GM23338 (cell line): Measurements from ENCODE around the gene ABCD3. TPM values are rescaled to one million over a fixed set of nuclear protein-coding genes. Genes with fewer than 3 reads are reported as not detected.

Experiments used
- ATAC-seq: fragments of 200-7000 bp; cut with Tn5 transposase; 3 replicates; pipeline ENCODE4 v1.9.1; 2020
- DNase-seq: peaks from one replicate; pipeline ENCODE4 v3.0.0-alpha.2; 2015; ENCODE audit warnings: low spot score
- H2AFZ ChIP-seq: fragments of 200-600 bp; sonication (generic); 2 replicates; pipeline ENCODE4 v1.8.0; 2016; ENCODE audit warnings: antibody characterized with exemption, mild to moderate bottlenecking, moderate library complexity
- H3F3A ChIP-seq: fragments of 200-600 bp; sonication (generic); replicated peaks from 2 replicates; pipeline ENCODE4 v1.8.0; 2017; ENCODE audit warnings: antibody characterized with exemption, mixed run types, low read depth
- H3K27ac ChIP-seq: fragments of 200-600 bp; sonication (generic); 2 replicates; pipeline ENCODE4 v1.6.1; 2016; ENCODE audit warnings: low read depth
- H3K27me3 ChIP-seq: fragments of 200-600 bp; sonication (generic); 2 replicates; pipeline ENCODE4 v1.8.0; 2016; ENCODE audit warnings: mild to moderate bottlenecking, mixed run types, moderate library complexity; ENCODE audit not compliant: insufficient read depth
- H3K36me3 ChIP-seq: fragments of 200-600 bp; sonication (generic); 2 replicates; pipeline ENCODE4 v1.8.0; 2016; ENCODE audit warnings: mild to moderate bottlenecking; ENCODE audit not compliant: insufficient read depth
- H3K4me1 ChIP-seq: fragments of 200-600 bp; sonication (generic); 2 replicates; pipeline ENCODE4 v1.8.0; 2016; ENCODE audit warnings: mild to moderate bottlenecking, moderate library complexity; ENCODE audit not compliant: insufficient read depth
- H3K4me2 ChIP-seq: fragments of 200-600 bp; sonication (generic); 2 replicates; pipeline ENCODE4 v1.7.1; 2017; ENCODE audit warnings: mixed run types
- H3K4me3 ChIP-seq: fragments of 200-600 bp; sonication (generic); 2 replicates; pipeline ENCODE4 v1.6.1; 2016; ENCODE audit warnings: mixed run types
- H3K79me2 ChIP-seq: fragments of 200-600 bp; sonication (generic); replicated peaks from 2 replicates; pipeline ENCODE4 v1.8.0; 2017; ENCODE audit warnings: mild to moderate bottlenecking; ENCODE audit not compliant: insufficient read depth
- H3K9me2 ChIP-seq: fragments of 200-600 bp; sonication (generic); 2 replicates; pipeline ENCODE4 v1.8.0; 2017; ENCODE audit not compliant: insufficient read depth
- H4K20me1 ChIP-seq: fragments of 200-600 bp; sonication (generic); replicated peaks from 2 replicates; pipeline ENCODE4 v1.8.0; 2017; ENCODE audit warnings: mild to moderate bottlenecking; ENCODE audit not compliant: insufficient read depth
- H3K27ac Mint-ChIP-seq: 2 replicates; pipeline ENCODE4 v1.8.0; 2020; ENCODE audit warnings: inconsistent platforms, mild to moderate bottlenecking, moderate library complexity, mixed read lengths
- H3K27me3 Mint-ChIP-seq: 3 replicates; pipeline ENCODE4 v1.8.0; 2022; ENCODE audit warnings: low read depth, mild to moderate bottlenecking, moderate library complexity, mixed read lengths, inconsistent platforms; ENCODE audit not compliant: insufficient read depth, poor library complexity
- H3K36me3 Mint-ChIP-seq: 3 replicates; pipeline ENCODE4 v1.8.0; 2021; ENCODE audit warnings: low read depth, mild to moderate bottlenecking, inconsistent platforms, moderate library complexity, mixed read lengths
- H3K4me1 Mint-ChIP-seq: 3 replicates; pipeline ENCODE4 v1.8.0; 2020; ENCODE audit warnings: mild to moderate bottlenecking, inconsistent platforms, mixed read lengths
- H3K4me3 Mint-ChIP-seq: 3 replicates; pipeline ENCODE4 v1.8.0; 2021; ENCODE audit warnings: moderate library complexity, mild to moderate bottlenecking, inconsistent platforms, mixed read lengths
- H3K9me3 Mint-ChIP-seq: 3 replicates; pipeline ENCODE4 v1.8.0; 2020; ENCODE audit warnings: moderate library complexity, mild to moderate bottlenecking, inconsistent platforms, mixed read lengths
- CREB1 ChIP-seq: fragments of 250-450 bp; sonication (Bioruptor Pico); IDR thresholded peaks from 2 replicates; pipeline ENCODE4 v1.5.0; 2020; ENCODE audit warnings: low read depth, mild to moderate bottlenecking, moderate library complexity
- EZH2 ChIP-seq: fragments of 200-600 bp; sonication (generic); IDR thresholded peaks from one replicate; pipeline ENCODE4 v1.8.0; 2017; ENCODE audit warnings: antibody characterized with exemption, mild to moderate bottlenecking, low read depth; ENCODE audit not compliant: unreplicated experiment
- EZH2phosphoT487 ChIP-seq: fragments of 200-600 bp; sonication (generic); IDR thresholded peaks from one replicate; pipeline ENCODE4 v1.8.1; 2018; ENCODE audit warnings: antibody characterized with exemption; ENCODE audit not compliant: unreplicated experiment
- REST ChIP-seq: IDR thresholded peaks from one replicate; pipeline ENCODE4 v1.6.1; 2018; ENCODE audit warnings: antibody characterized with exemption; ENCODE audit not compliant: unreplicated experiment
- STAT1 ChIP-seq: IDR thresholded peaks from one replicate; pipeline ENCODE4 v1.6.1; 2016; ENCODE audit warnings: antibody characterized with exemption; ENCODE audit not compliant: unreplicated experiment
- ZNF114 ChIP-seq: fragments of 250-450 bp; sonication (Bioruptor Pico); IDR thresholded peaks from 2 replicates; pipeline ENCODE4 v1.5.0; 2020; ENCODE audit warnings: mild to moderate bottlenecking, moderate library complexity
- ZNF331 ChIP-seq: fragments of 250-450 bp; sonication (Bioruptor Pico); IDR thresholded peaks from 2 replicates; pipeline ENCODE4 v1.5.0; 2020; ENCODE audit warnings: low read depth, mild to moderate bottlenecking, moderate library complexity
- polyA plus RNA-seq: library from polyadenylated mRNA; unstranded; fragments of >200 nt; fragmentation: Nextera tagmentation; extraction: Ambion mirVana; gene quantifications from 2 replicates; pipeline ENCODE4 v1.2.1, GENCODE V29; 2016
- total RNA-seq: library from RNA; depleted of rRNA; stranded (reverse); fragments of >200 nt; shearing (Covaris generic); gene quantifications from 2 replicates; pipeline ENCODE4 v1.2.3, GENCODE V29; 2014
- TF ChIP-seq, protein P1 (sequence below): fragments of 250-450 bp; sonication (Bioruptor Pico); IDR thresholded peaks from 2 replicates; pipeline ENCODE4 v1.5.0; 2020; ENCODE audit warnings: mild to moderate bottlenecking, moderate library complexity
- TF ChIP-seq, protein P2 (sequence below): IDR thresholded peaks from 2 replicates; pipeline ENCODE4 v1.6.1; 2016; ENCODE audit warnings: antibody characterized with exemption

ABCD3 gene
- total and polyA plus RNA-seq, 2 experiments from 2014 or later = 12.3 to 24.0 TPM

DNA sequence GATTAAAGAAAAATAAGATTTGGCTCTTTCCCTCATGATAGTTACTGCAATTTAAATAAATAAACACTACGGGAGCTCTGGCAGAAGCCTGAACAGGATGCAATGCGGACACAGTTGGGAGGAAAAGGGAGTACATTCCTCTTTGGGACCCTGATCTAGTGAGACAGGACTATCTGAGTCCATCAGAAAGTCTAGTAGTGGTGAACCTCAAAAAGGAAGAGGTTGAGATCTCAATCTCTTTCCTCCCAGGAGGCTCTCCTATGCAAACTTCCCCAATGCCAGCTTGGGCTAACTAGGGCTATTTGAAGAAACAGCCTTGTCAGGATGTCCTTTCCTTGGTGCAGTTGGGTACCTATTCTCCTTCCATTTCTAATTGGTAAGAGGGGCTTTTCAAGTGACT lies 4.9 kb upstream of the ABCD3 start:
- Histone ChIP-seq H3F3A (no peaks in the 10 kb centered on the region), H3K27ac (no peak overlapping the region), H3K9me2 (no peaks in the 10 kb centered on the region), H2AFZ (no peak overlapping the region), H3K4me1 (peaks cover 4% of the 10 kb centered on the region; the same call in 1 of the 2 replicates), H3K4me3 (no peak overlapping the region), H4K20me1 (no peaks in the 10 kb centered on the region), H3K27me3 (peaks cover 7% of the 10 kb centered on the region; the same call in 1 of the 2 replicates), H3K4me2 (no peak overlapping the region), H3K36me3 (no peaks in the 10 kb centered on the region), H3K79me2 (no peaks in the 10 kb centered on the region)
- TF ChIP-seq CREB1 (CRISPR knock-in tag) (no peak), EZH2 (no peak), ZNF114 (CRISPR knock-in tag) (no peak), STAT1 (no peak), ZNF331 (CRISPR knock-in tag) (no peak), REST (no peak), EZH2phosphoT487 (no peak)
- TF ChIP-seq, protein P1, sequence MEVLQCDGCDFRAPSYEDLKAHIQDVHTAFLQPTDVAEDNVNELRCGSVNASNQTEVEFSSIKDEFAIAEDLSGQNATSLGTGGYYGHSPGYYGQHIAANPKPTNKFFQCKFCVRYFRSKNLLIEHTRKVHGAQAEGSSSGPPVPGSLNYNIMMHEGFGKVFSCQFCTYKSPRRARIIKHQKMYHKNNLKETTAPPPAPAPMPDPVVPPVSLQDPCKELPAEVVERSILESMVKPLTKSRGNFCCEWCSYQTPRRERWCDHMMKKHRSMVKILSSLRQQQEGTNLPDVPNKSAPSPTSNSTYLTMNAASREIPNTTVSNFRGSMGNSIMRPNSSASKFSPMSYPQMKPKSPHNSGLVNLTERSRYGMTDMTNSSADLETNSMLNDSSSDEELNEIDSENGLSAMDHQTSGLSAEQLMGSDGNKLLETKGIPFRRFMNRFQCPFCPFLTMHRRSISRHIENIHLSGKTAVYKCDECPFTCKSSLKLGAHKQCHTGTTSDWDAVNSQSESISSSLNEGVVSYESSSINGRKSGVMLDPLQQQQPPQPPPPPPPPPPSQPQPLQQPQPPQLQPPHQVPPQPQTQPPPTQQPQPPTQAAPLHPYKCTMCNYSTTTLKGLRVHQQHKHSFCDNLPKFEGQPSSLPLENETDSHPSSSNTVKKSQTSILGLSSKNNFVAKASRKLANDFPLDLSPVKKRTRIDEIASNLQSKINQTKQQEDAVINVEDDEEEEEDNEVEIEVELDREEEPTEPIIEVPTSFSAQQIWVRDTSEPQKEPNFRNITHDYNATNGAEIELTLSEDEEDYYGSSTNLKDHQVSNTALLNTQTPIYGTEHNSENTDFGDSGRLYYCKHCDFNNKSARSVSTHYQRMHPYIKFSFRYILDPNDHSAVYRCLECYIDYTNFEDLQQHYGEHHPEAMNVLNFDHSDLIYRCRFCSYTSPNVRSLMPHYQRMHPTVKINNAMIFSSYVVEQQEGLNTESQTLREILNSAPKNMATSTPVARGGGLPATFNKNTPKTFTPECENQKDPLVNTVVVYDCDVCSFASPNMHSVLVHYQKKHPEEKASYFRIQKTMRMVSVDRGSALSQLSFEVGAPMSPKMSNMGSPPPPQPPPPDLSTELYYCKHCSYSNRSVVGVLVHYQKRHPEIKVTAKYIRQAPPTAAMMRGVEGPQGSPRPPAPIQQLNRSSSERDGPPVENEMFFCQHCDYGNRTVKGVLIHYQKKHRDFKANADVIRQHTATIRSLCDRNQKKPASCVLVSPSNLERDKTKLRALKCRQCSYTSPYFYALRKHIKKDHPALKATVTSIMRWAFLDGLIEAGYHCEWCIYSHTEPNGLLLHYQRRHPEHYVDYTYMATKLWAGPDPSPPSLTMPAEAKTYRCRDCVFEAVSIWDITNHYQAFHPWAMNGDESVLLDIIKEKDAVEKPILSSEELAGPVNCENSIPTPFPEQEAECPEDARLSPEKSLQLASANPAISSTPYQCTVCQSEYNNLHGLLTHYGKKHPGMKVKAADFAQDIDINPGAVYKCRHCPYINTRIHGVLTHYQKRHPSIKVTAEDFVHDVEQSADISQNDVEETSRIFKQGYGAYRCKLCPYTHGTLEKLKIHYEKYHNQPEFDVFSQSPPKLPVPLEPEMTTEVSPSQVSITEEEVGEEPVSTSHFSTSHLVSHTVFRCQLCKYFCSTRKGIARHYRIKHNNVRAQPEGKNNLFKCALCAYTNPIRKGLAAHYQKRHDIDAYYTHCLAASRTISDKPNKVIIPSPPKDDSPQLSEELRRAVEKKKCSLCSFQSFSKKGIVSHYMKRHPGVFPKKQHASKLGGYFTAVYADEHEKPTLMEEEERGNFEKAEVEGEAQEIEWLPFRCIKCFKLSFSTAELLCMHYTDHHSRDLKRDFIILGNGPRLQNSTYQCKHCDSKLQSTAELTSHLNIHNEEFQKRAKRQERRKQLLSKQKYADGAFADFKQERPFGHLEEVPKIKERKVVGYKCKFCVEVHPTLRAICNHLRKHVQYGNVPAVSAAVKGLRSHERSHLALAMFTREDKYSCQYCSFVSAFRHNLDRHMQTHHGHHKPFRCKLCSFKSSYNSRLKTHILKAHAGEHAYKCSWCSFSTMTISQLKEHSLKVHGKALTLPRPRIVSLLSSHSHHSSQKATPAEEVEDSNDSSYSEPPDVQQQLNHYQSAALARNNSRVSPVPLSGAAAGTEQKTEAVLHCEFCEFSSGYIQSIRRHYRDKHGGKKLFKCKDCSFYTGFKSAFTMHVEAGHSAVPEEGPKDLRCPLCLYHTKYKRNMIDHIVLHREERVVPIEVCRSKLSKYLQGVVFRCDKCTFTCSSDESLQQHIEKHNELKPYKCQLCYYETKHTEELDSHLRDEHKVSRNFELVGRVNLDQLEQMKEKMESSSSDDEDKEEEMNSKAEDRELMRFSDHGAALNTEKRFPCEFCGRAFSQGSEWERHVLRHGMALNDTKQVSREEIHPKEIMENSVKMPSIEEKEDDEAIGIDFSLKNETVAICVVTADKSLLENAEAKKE (CRISPR knock-in tag) = no peak
- TF ChIP-seq, protein P2, sequence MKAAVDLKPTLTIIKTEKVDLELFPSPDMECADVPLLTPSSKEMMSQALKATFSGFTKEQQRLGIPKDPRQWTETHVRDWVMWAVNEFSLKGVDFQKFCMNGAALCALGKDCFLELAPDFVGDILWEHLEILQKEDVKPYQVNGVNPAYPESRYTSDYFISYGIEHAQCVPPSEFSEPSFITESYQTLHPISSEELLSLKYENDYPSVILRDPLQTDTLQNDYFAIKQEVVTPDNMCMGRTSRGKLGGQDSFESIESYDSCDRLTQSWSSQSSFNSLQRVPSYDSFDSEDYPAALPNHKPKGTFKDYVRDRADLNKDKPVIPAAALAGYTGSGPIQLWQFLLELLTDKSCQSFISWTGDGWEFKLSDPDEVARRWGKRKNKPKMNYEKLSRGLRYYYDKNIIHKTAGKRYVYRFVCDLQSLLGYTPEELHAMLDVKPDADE = no peak
- ATAC-seq = no peak
- Mint-ChIP-seq H3K4me1 (peaks cover 3% of the 10 kb centered on the region), H3K36me3 (no peaks in the 10 kb centered on the region), H3K9me3 (no peaks in the 10 kb centered on the region), H3K27me3 (no peaks in the 10 kb centered on the region), H3K27ac (no peak overlapping the region), H3K4me3 (no peak overlapping the region)
- DNase-seq = no peak
